Neuronal stem cell (in vitro differentiated cells): ENCODE results near the gene KRT31.

Source experiments
- DNase-seq: peaks from one replicate; pipeline ENCODE4 v3.0.0-alpha.2; 2013; ENCODE audit warnings: low spot score
- H2AFZ ChIP-seq: one replicate; pipeline ENCODE4 v1.6.1; 2013; ENCODE audit warnings: mild to moderate bottlenecking, low read length, inconsistent platforms
- H2AK5ac ChIP-seq: 2 replicates; pipeline ENCODE4 v1.6.1; 2013; ENCODE audit warnings: low read depth, mild to moderate bottlenecking, inconsistent platforms, low read length, moderate library complexity, mixed read lengths
- H2BK120ac ChIP-seq: 2 replicates; pipeline ENCODE4 v1.6.1; 2013; ENCODE audit warnings: low read depth, mild to moderate bottlenecking, inconsistent platforms, low read length, moderate library complexity, mixed read lengths
- H2BK12ac ChIP-seq: one replicate; pipeline ENCODE4 v1.6.1; 2013; ENCODE audit warnings: low read length, inconsistent platforms
- H2BK15ac ChIP-seq: 2 replicates; pipeline ENCODE4 v1.6.1; 2013; ENCODE audit warnings: mild to moderate bottlenecking, low read length, inconsistent platforms, mixed read lengths
- H2BK5ac ChIP-seq: one replicate; pipeline ENCODE4 v1.6.1; 2013; ENCODE audit warnings: inconsistent platforms, mild to moderate bottlenecking, low read length, moderate library complexity
- H3K14ac ChIP-seq: one replicate; pipeline ENCODE4 v1.6.1; 2013; ENCODE audit warnings: low read length, inconsistent platforms
- H3K18ac ChIP-seq: 2 replicates; pipeline ENCODE4 v1.6.1; 2013; ENCODE audit warnings: low read length, inconsistent platforms
- H3K23ac ChIP-seq: 2 replicates; pipeline ENCODE4 v1.6.1; 2013; ENCODE audit warnings: low read depth, mild to moderate bottlenecking, mixed read lengths, low read length, inconsistent platforms; ENCODE audit not compliant: poor library complexity
- H3K27ac ChIP-seq: replicated peaks from 3 replicates; pipeline ENCODE4 v1.5.1; 2013; ENCODE audit warnings: low read length, inconsistent platforms
- H3K27me3 ChIP-seq, 3 experiments: 2 replicates each; pipeline ENCODE4 v1.6.1; 2013; ENCODE audit warnings: low read length in 3 of 3, mild to moderate bottlenecking in 2 of 3, inconsistent platforms in 1 of 3, low read depth in 1 of 3, mixed read lengths in 1 of 3, moderate library complexity in 1 of 3; ENCODE audit not compliant: control insufficient read depth in 3 of 3, insufficient read depth in 3 of 3
- H3K36me3 ChIP-seq, 2 donors: replicated peaks in 1 of 2; 2 replicates each; pipeline ENCODE4 v1.6.1; 2013; ENCODE audit warnings: low read length in 2 of 2; ENCODE audit not compliant: control insufficient read depth in 2 of 2, insufficient read depth in 2 of 2
- H3K4ac ChIP-seq: 2 replicates; pipeline ENCODE4 v1.6.1; 2013; ENCODE audit warnings: inconsistent platforms, mild to moderate bottlenecking, low read length, moderate library complexity
- H3K4me1 ChIP-seq, 2 donors: 1 replicate in 1 of 2; 2 replicates in 1 of 2; pipeline ENCODE4 v1.6.1; 2013; ENCODE audit warnings: low read length in 2 of 2, low read depth in 1 of 2; ENCODE audit not compliant: control insufficient read depth in 2 of 2, insufficient read depth in 1 of 2
- H3K4me2 ChIP-seq: one replicate; pipeline ENCODE4 v1.6.1; 2013; ENCODE audit warnings: mild to moderate bottlenecking, low read length, inconsistent platforms; ENCODE audit not compliant: insufficient read depth, poor library complexity, severe bottlenecking
- H3K4me3 ChIP-seq, 2 donors: 2 replicates each; pipeline ENCODE4 v1.5.1; 2013; ENCODE audit warnings: low read length in 2 of 2, mild to moderate bottlenecking in 2 of 2, inconsistent platforms in 1 of 2, moderate library complexity in 1 of 2
- H3K79me1 ChIP-seq: one replicate; pipeline ENCODE4 v1.6.1; 2013; ENCODE audit warnings: low read depth, mild to moderate bottlenecking, inconsistent platforms, low read length, moderate library complexity
- H3K9ac ChIP-seq: one replicate; pipeline ENCODE4 v1.6.1; 2013; ENCODE audit warnings: mild to moderate bottlenecking, low read depth, low read length, inconsistent platforms; ENCODE audit not compliant: poor library complexity
- H3K9me3 ChIP-seq, 2 donors: replicated peaks in 1 of 2; 2 replicates each; pipeline versions ENCODE3 to v1.6.1; 2013; ENCODE audit warnings: low read length in 2 of 2, mild to moderate bottlenecking in 2 of 2, inconsistent platforms in 1 of 2, low read depth in 1 of 2, mixed read lengths in 1 of 2, moderate library complexity in 1 of 2; ENCODE audit not compliant: control insufficient read depth in 2 of 2, insufficient read depth in 1 of 2
- H4K8ac ChIP-seq: one replicate; pipeline ENCODE4 v1.6.1; 2013; ENCODE audit warnings: low read depth, mild to moderate bottlenecking, inconsistent platforms, low read length, moderate library complexity
- H4K91ac ChIP-seq: one replicate; pipeline ENCODE4 v1.6.1; 2013; ENCODE audit warnings: low read length, low read depth, mild to moderate bottlenecking, inconsistent platforms; ENCODE audit not compliant: poor library complexity
- WGBS, 2 donors: extraction: QIAGEN DNeasy Blood & Tissue Kit; methylation state at CpG; one replicate each; pipeline ENCODE4 v1.1.7; 2013; ENCODE audit warnings: missing lambda C conversion rate in 2 of 2, mixed read lengths in 1 of 2; ENCODE audit not compliant: insufficient read length in 2 of 2, insufficient replicate concordance in 1 of 2; ENCODE audit errors: extremely low coverage in 2 of 2; 5-methylcytosine and 5-hydroxymethylcytosine counted together

The KRT31 gene

DNA sequence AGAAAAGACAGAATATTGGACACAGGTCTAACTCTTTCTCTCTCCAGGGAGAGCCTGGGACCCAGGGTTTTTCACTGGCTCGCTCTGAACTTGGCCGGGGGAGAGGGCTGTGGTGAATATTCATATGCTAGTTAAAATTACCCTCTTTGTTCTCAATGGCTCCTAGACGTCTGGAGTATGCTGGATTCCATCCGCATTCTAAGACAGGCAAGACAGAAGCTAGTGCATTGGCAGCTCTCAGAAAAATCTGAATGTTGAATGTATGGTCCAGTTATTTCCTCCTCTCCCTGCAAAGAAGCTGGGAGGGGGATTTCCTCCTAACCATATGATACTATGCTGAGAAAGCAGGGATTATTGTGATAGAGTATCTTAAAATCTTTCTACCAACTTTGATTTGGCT is 9.7 kb downstream of the KRT31 start:
- WGBS, 2 donors, result no CpG with 5 or more reads among the region's 4 CpGs

DNA sequence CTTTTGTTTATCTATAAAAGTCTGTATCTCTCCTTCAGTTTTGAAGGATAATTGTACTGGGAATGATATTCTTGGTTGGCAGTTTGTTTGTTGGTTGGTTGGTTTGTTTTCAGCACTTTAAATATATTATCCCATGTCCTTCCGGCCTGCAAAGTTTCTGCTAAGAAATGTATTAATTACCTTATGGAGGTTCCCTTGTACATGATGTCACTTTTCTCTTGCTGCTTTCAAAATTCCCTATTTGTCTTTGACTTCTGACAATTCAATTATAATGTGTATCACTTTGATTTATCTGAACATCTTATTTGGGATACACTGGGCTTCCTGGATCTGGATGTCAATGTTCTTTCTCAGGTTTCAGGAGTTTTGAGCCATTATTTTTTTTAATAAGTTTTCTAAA is 11.2 kb downstream of the KRT31 start:
- no peak for DNase-seq
- H4K91ac ChIP-seq, result no peak overlapping the region
- no peak overlapping the region for H3K14ac ChIP-seq
- H3K18ac ChIP-seq, result no peak overlapping the region
- H3K4me3 ChIP-seq, result no peak overlapping the region
- no peak overlapping the region for H2BK5ac ChIP-seq
- no peak overlapping the region for H4K8ac ChIP-seq
- WGBS, 2 donors, result no CpG with 5 or more reads among the region's 1 CpG
- H2AK5ac ChIP-seq, result no peak overlapping the region
- H3K23ac ChIP-seq, result no peak overlapping the region
- H3K9me3 ChIP-seq, result no peaks in the 10 kb centered on the region
- no peak overlapping the region for H3K4me2 ChIP-seq
- no peaks in the 10 kb centered on the region for H3K4me1 ChIP-seq
- no peak overlapping the region for H3K9ac ChIP-seq
- no peak overlapping the region for H2BK120ac ChIP-seq
- no peak overlapping the region for H2BK15ac ChIP-seq
- no peak overlapping the region for H2AFZ ChIP-seq
- no peak overlapping the region for H2BK12ac ChIP-seq
- H3K36me3 ChIP-seq, result no peaks in the 10 kb centered on the region
- H3K79me1 ChIP-seq, result no peaks in the 10 kb centered on the region
- H3K27ac ChIP-seq, result no peak overlapping the region
- H3K4ac ChIP-seq, result no peak overlapping the region
- H3K27me3 ChIP-seq, result no peaks in the 10 kb centered on the region

More for the DNA sequence above, 9.7 kb downstream of the KRT31 start:
- Histone ChIP-seq H3K9me3 (no peaks in the 10 kb centered on the region), H3K27me3 (no peaks in the 10 kb centered on the region), H3K4ac (no peak overlapping the region), H3K9ac (no peak overlapping the region), H3K14ac (no peak overlapping the region), H3K4me1 (no peaks in the 10 kb centered on the region), H2BK5ac (no peak overlapping the region), H3K18ac (no peak overlapping the region), H3K23ac (no peak overlapping the region), H2AFZ (no peak overlapping the region), H2AK5ac (no peak overlapping the region), H2BK15ac (no peak overlapping the region), H2BK12ac (no peak overlapping the region), H3K27ac (no peak overlapping the region), H3K79me1 (no peaks in the 10 kb centered on the region), H4K8ac (no peak overlapping the region), H4K91ac (no peak overlapping the region), H3K36me3 (no peaks in the 10 kb centered on the region), H3K4me3 (no peak overlapping the region), H2BK120ac (no peak overlapping the region), H3K4me2 (no peak overlapping the region)
- DNase-seq, result no peak

DNA sequence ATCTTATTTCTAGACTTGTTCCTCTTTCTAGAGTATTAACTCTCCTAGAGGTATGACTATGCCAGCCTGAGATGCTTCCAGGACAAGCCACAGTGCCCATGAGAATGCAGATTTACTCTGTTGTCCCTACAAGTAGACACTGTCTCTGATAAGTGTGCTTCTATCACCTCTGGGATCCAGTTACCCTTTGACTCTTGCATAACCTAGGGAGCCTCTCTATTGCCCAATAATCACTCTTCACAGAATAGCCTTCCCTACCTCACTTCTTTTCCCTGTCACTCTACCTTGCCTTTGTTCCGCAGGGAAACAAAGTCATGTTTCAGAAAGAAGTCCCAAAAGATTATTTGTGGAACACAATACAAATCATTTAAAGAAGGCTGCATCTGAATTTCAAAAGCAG is 13.7 kb downstream of the KRT31 start:
- H3K23ac ChIP-seq, result no peak overlapping the region
- H3K4me1 ChIP-seq, result no peaks in the 10 kb centered on the region
- no peaks in the 10 kb centered on the region for H3K36me3 ChIP-seq
- no peaks in the 10 kb centered on the region for H3K9me3 ChIP-seq
- no peak overlapping the region for H2BK12ac ChIP-seq
- no peak overlapping the region for H3K4me2 ChIP-seq
- H3K4me3 ChIP-seq, result no peak overlapping the region
- no peak overlapping the region for H3K14ac ChIP-seq
- no peak overlapping the region for H2BK15ac ChIP-seq
- no peak overlapping the region for H3K9ac ChIP-seq
- no peak overlapping the region for H2AFZ ChIP-seq
- DNase-seq, result no peak
- no peak overlapping the region for H3K27ac ChIP-seq
- no peak overlapping the region for H2AK5ac ChIP-seq
- no peak overlapping the region for H4K91ac ChIP-seq
- no peak overlapping the region for H3K18ac ChIP-seq
- no peak overlapping the region for H2BK5ac ChIP-seq
- H3K27me3 ChIP-seq, result no peaks in the 10 kb centered on the region
- H2BK120ac ChIP-seq, result no peak overlapping the region
- no peak overlapping the region for H3K4ac ChIP-seq
- no peak overlapping the region for H4K8ac ChIP-seq
- no peaks in the 10 kb centered on the region for H3K79me1 ChIP-seq
- no CpG with 5 or more reads among the region's 1 CpG for WGBS, 2 donors

DNA sequence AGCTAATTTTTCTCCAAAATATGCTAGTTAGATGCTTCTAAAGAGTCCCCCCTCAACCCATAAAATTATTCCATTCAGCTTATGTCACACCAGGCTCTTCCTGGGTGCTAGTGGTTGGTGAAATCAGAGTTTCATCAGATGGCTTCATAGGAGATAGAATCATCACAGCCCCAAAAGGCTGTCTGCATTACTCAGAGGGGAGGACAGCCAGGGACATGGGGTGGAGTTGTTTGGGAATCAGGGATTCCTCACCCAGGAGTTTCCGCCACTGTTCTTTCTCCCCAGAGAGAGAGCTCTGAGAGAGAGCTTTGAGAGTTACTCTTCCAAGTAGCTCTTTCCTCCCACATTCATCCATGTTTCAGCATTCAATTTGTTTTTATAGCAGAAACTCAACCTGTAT is 15.0 kb downstream of the KRT31 start:
- Histone ChIP-seq H3K9me3 (no peaks in the 10 kb centered on the region), H3K4me2 (no peak overlapping the region), H2BK5ac (no peak overlapping the region), H3K18ac (no peak overlapping the region), H4K91ac (no peak overlapping the region), H3K27ac (no peak overlapping the region), H3K4ac (no peak overlapping the region), H3K79me1 (no peaks in the 10 kb centered on the region), H3K14ac (no peak overlapping the region), H3K36me3 (no peaks in the 10 kb centered on the region), H2AK5ac (no peak overlapping the region), H3K9ac (no peak overlapping the region), H4K8ac (no peak overlapping the region), H2BK120ac (no peak overlapping the region), H3K4me3 (no peak overlapping the region), H2AFZ (no peak overlapping the region), H2BK12ac (no peak overlapping the region), H3K27me3 (no peaks in the 10 kb centered on the region), H3K23ac (no peak overlapping the region), H2BK15ac (no peak overlapping the region), H3K4me1 (no peaks in the 10 kb centered on the region)
- no peak for DNase-seq
- no CpG with 5 or more reads among the region's 1 CpG for WGBS, 2 donors
